Esophagus squamous epithelium (tissue), 5 donors: ENCODE results near the gene CRYBG2. TPM values are rescaled to one million over a fixed set of nuclear protein-coding genes. Genes with fewer than 3 reads are reported as not detected.
"Not testable (repeated sequence)": the region's sequence is repeated elsewhere in the genome, so short reads cannot be mapped to it uniquely, and the experiment has no call there.

Source experiments
- DNase-seq: peaks from one replicate; lab custom pipeline; 2025; lab: John Stamatoyannopoulos, UW
- H3K27ac ChIP-seq, 4 donors: fragments of 200-600 bp; sonication (generic); one replicate each; pipeline ENCODE4 v1.5.1; 2016 to 2019; ENCODE audit warnings: mild to moderate bottlenecking in 1 of 4
- H3K27me3 ChIP-seq, 4 donors: fragments of 200-600 bp; sonication (generic); 1 replicate in 3 of 4; 2 replicates in 1 of 4; pipeline versions ENCODE4 v1.5.1 to v1.6.0; 2017 to 2021; ENCODE audit warnings: antibody characterized with exemption in 1 of 4
- H3K36me3 ChIP-seq, 3 donors: fragments of 200-600 bp; sonication (generic); one replicate each; pipeline ENCODE4 v1.5.1; 2016 to 2019
- H3K4me1 ChIP-seq, 3 donors: fragments of 200-600 bp; sonication (generic); one replicate each; pipeline ENCODE4 v1.5.1; 2017 to 2019
- H3K4me3 ChIP-seq, 4 donors: fragments of 200-600 bp; sonication (generic); 1 replicate in 3 of 4; 2 replicates in 1 of 4; pipeline ENCODE4 v1.5.1; 2016 to 2019; ENCODE audit warnings: mild to moderate bottlenecking in 2 of 4, moderate library complexity in 1 of 4
- H3K9me3 ChIP-seq, 3 donors: fragments of 200-600 bp; sonication (generic); one replicate each; pipeline ENCODE4 v1.5.1; 2016 to 2019
- CTCF ChIP-seq, 6 experiments: fragments of 450-650 bp in 4 of 6; fragments of 200-600 bp in 2 of 6; sonication (generic) in 2 of 6; IDR thresholded peaks; one replicate each; pipeline ENCODE4 v1.5.1; 2016 to 2019; ENCODE audit warnings: antibody characterized with exemption in 6 of 6, mild to moderate bottlenecking in 4 of 6, moderate library complexity in 4 of 6
- POLR2A ChIP-seq, 4 donors: fragments of 450-650 bp; IDR thresholded peaks; one replicate each; pipeline ENCODE4 v1.6.1; 2017; ENCODE audit warnings: antibody characterized with exemption in 4 of 4, mild to moderate bottlenecking in 4 of 4, moderate library complexity in 3 of 4
- WGBS, 2 donors: methylation state at CpG; one replicate each; pipeline ENCODE4 v1.1.5; 2018; 5-methylcytosine and 5-hydroxymethylcytosine counted together
- intact Hi-C: fragments of 100-400 bp; cut with DNase I; formaldehyde crosslinking; loops from one replicate; pipeline ENCODE4 v1.15.0; 2022
- total RNA-seq, 4 donors: library from RNA; depleted of rRNA; stranded (reverse); fragments of >200 nt; gene quantifications; one replicate each; pipeline ENCODE4 v1.1.0, GENCODE V29; 2016
- donor health status: DM: yes; HTN: yes; CAD: no.

CRYBG2 gene
- total RNA-seq, 4 donors from 2014 or later: 35.8 to 305 (median 122) TPM

GRCh38 chr1:26391450-26391849 lies 37.5 kb upstream of the CRYBG2 start:
- TF ChIP-seq CTCF (IDR thresholded peaks at IDR 0.05): peak in 3 of 6 experiments; percentile 34 to 63 (median 37)
- no peak for TF ChIP-seq POLR2A (IDR thresholded peaks at IDR 0.05)

GRCh38 chr1:26389604-26390247 lies 35.8 kb upstream of the CRYBG2 start:
- no peak for TF ChIP-seq CTCF (IDR thresholded peaks at IDR 0.05)
- no peak overlapping the region for H3K4me3 ChIP-seq
- H3K27me3 ChIP-seq: peaks cover 0 to 67% (median 0%) of the 10 kb centered on the region in 4 donors
- intact Hi-C loops: no loop called here
- H3K4me1 ChIP-seq: peaks cover 0 to 16% (median 0%) of the 10 kb centered on the region in 3 donors
- no peak overlapping the region for H3K27ac ChIP-seq
- H3K36me3 ChIP-seq: no peaks in the 10 kb centered on the region
- 100% methylated on average over 2 of the region's 4 CpGs for WGBS, 2 donors
- H3K9me3 ChIP-seq: no peaks in the 10 kb centered on the region
- DNase-seq: no peak

More at GRCh38 chr1:26391450-26391849, 37.5 kb upstream of the CRYBG2 start:
- Histone ChIP-seq H3K27me3 (peaks cover 0 to 56% (median 0%) of the 10 kb centered on the region in 4 donors), H3K27ac (no peak overlapping the region), H3K9me3 (no peaks in the 10 kb centered on the region), H3K4me3 (no peak overlapping the region), H3K36me3 (no peaks in the 10 kb centered on the region), H3K4me1 (peaks cover 0 to 16% (median 0%) of the 10 kb centered on the region in 3 donors)
- 0 to 11% methylated on average over 3 of the region's 3 CpGs for WGBS, 2 donors
- intact Hi-C loops: no loop called here
- no peak for DNase-seq

- H3K27ac ChIP-seq: no peak overlapping the region
- H3K36me3 ChIP-seq: no peaks in the 10 kb centered on the region
- no peaks in the 10 kb centered on the region for H3K9me3 ChIP-seq
- TF ChIP-seq POLR2A (IDR thresholded peaks at IDR 0.05) (no peak), CTCF (IDR thresholded peaks at IDR 0.05) (no peak)
- DNase-seq: no peak
- peaks cover 0 to 16% (median 0%) of the 10 kb centered on the region in 3 donors for H3K4me1 ChIP-seq
- H3K4me3 ChIP-seq: no peak overlapping the region
- intact Hi-C loops: no loop called here
- 82 to 85% methylated on average over 5 to 6 of the region's 7 CpGs for WGBS, 2 donors
- H3K27me3 ChIP-seq: peaks cover 0 to 74% (median 0%) of the 10 kb centered on the region in 4 donors
These were observed 35.0 kb upstream of the CRYBG2 start for GRCh38 chr1:26388791-26389445.

- peaks cover 0 to 16% (median 0%) of the 10 kb centered on the region in 3 donors for H3K4me1 ChIP-seq
- intact Hi-C loops: no loop called here
- no peaks in the 10 kb centered on the region for H3K9me3 ChIP-seq
- no peaks in the 10 kb centered on the region for H3K36me3 ChIP-seq
- TF ChIP-seq CTCF (IDR thresholded peaks at IDR 0.05) (no peak), POLR2A (IDR thresholded peaks at IDR 0.05) (no peak)
- 55 to 60% methylated on average over 7 of the region's 7 CpGs for WGBS, 2 donors
- DNase-seq: no peak
- no peak overlapping the region for H3K4me3 ChIP-seq
- H3K27me3 ChIP-seq: peaks cover 0 to 76% (median 0%) of the 10 kb centered on the region in 4 donors
- H3K27ac ChIP-seq: no peak overlapping the region
These were observed 33.5 kb upstream of the CRYBG2 start for GRCh38 chr1:26387447-26387846.

- 64 to 67% methylated on average over 3 of the region's 3 CpGs for whole genome bisulfite sequencing, 2 donors
- H3K27ac ChIP-seq, H3K4me1 ChIP-seq, H3K4me3 ChIP-seq, H3K9me3 ChIP-seq, intact Hi-C loops, H3K36me3 ChIP-seq, DNase-seq: not testable (repeated sequence)
- H3K27me3 ChIP-seq: peaks cover 0 to 64% (median 0%) of the 10 kb centered on the region in 4 donors
These were observed 31.1 kb upstream of the CRYBG2 start for GRCh38 chr1:26385063-26385462.
